HG03135 (cell line): ENCODE data around the gene HTR1B.

ENCODE experiments used
- ATAC-seq: cut with Tn5 transposase; IDR thresholded peaks from one replicate; pipeline ENCODE4 v1.9.1; 2021; ENCODE audit warnings: mild to moderate bottlenecking, moderate library complexity; ENCODE audit not compliant: unreplicated experiment

HTR1B gene

GRCh38 chr6:77463308-77463860, at the start of gene HTR1B:
TSS of gene HTR1B (minus strand) at chr6:77463491. CDS start at chr6:77463403, 88 bp downstream.
- ATAC-seq = no peak

GRCh38 chr6:77512554-77512953, 49.3 kb upstream of the HTR1B start:
- no peak for ATAC-seq

GRCh38 chr6:77511860-77512259, 48.6 kb upstream of the HTR1B start:
- no peak for ATAC-seq

- ATAC-seq = no peak
Observed at GRCh38 chr6:77502981-77503380, 39.7 kb upstream of the HTR1B start.

GRCh38 chr6:77492530-77492929, 29.2 kb upstream of the HTR1B start:
- ATAC-seq = no peak

- no peak for ATAC-seq
Observed at GRCh38 chr6:77487808-77488425, 24.6 kb upstream of the HTR1B start.

GRCh38 chr6:77482981-77483380, 19.7 kb upstream of the HTR1B start:
- ATAC-seq = no peak

- no peak for ATAC-seq
Observed at GRCh38 chr6:77474973-77475372, 11.7 kb upstream of the HTR1B start.

- ATAC-seq = no peak
Observed at GRCh38 chr6:77474286-77474956, 11.1 kb upstream of the HTR1B start.

GRCh38 chr6:77470983-77471382, 7.7 kb upstream of the HTR1B start:
- ATAC-seq = no peak

GRCh38 chr6:77468939-77469338, 5.6 kb upstream of the HTR1B start:
- ATAC-seq = no peak

- ATAC-seq = peak; percentile 77
Observed at GRCh38 chr6:77466451-77467437, 3.5 kb upstream of the HTR1B start.

GRCh38 chr6:77466055-77466450, 2.8 kb upstream of the HTR1B start:
- peak; percentile 84 for ATAC-seq

GRCh38 chr6:77464495-77464867, 1.2 kb upstream of the HTR1B start:
- ATAC-seq = no peak

- ATAC-seq = no peak
Observed at GRCh38 chr6:77463861-77464494, 687 bp upstream of the HTR1B start.

- no peak for ATAC-seq
Observed at GRCh38 chr6:77462359-77463307, 658 bp downstream of the HTR1B start.

GRCh38 chr6:77461796-77462195, 1.5 kb downstream of the HTR1B start:
- no peak for ATAC-seq

- ATAC-seq = no peak
Observed at GRCh38 chr6:77458421-77458820, 4.9 kb downstream of the HTR1B start.

- ATAC-seq = peak; percentile 67
Observed at GRCh38 chr6:77457720-77458349, 5.5 kb downstream of the HTR1B start.
